ENCODE measurements around the gene SH3RF1. TPM values are rescaled to one million over a fixed set of nuclear protein-coding genes. Genes with fewer than 3 reads are reported as not detected.
"Not testable (repeated sequence)": the region's sequence is repeated elsewhere in the genome, so short reads cannot be mapped to it uniquely, and the experiment has no call there.

Gene SH3RF1
- total RNA-seq, 4 donors from 2014 or later = 5.9 to 41.2 (median 15.0) TPM

DNA sequence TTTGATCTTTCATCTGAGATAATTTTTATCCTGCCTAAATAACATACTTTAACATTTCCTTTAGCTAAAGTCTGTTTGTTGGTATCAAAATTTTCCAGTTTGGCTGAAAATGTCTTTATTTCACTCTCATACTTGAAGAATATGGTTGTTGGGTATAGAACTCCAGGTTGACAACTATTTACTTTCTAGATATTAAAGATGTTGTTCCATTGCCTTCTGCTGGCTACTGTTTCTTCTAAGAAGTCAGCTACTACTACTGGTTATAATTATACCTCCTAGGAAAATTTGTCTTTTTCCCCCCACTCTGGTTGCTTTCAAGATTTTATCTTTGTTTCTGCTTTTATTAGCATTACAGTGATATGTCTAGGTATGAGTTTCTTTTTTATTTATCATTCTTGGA is 75.7 kb downstream of the SH3RF1 start:
- no peak for TF ChIP-seq POLR2A (IDR thresholded peaks at IDR 0.05)
- TF ChIP-seq, protein P1, sequence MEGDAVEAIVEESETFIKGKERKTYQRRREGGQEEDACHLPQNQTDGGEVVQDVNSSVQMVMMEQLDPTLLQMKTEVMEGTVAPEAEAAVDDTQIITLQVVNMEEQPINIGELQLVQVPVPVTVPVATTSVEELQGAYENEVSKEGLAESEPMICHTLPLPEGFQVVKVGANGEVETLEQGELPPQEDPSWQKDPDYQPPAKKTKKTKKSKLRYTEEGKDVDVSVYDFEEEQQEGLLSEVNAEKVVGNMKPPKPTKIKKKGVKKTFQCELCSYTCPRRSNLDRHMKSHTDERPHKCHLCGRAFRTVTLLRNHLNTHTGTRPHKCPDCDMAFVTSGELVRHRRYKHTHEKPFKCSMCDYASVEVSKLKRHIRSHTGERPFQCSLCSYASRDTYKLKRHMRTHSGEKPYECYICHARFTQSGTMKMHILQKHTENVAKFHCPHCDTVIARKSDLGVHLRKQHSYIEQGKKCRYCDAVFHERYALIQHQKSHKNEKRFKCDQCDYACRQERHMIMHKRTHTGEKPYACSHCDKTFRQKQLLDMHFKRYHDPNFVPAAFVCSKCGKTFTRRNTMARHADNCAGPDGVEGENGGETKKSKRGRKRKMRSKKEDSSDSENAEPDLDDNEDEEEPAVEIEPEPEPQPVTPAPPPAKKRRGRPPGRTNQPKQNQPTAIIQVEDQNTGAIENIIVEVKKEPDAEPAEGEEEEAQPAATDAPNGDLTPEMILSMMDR (IDR thresholded peaks at IDR 0.05) = no peak
- Histone ChIP-seq H3K9me3 (no peaks in the 10 kb centered on the region), H3K27ac (no peak overlapping the region), H3K36me3 (no peaks in the 10 kb centered on the region), H3K4me3 (no peak overlapping the region), H3K27me3 (no peaks in the 10 kb centered on the region), H3K4me1 (no peaks in the 10 kb centered on the region)
- intact Hi-C loops (cut with DNase I; ENCODE audit: low total_unique reads) = no loop called here
- no peak for DNase-seq

DNA sequence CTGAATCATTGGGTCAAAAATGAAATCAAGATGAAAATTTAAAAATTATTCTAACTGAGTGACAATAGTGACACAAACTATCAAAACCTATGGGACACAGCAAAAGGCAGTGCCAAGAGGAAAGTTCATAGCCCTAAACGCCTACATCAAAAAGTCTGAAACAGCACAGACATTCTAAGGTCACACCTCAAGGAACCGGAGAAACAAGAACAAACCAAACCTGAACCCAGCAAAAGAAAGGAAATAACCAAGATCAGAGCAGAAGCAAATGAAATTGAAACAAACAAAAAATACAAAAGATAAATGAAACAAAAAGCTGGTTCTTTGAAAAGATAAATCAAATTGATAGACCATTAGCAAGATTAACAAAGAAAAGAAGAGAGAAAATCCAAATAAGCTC is 80.8 kb downstream of the SH3RF1 start:
- intact Hi-C loops (cut with DNase I; ENCODE audit: low total_unique reads); H3K27ac ChIP-seq: not testable (repeated sequence)

DNA sequence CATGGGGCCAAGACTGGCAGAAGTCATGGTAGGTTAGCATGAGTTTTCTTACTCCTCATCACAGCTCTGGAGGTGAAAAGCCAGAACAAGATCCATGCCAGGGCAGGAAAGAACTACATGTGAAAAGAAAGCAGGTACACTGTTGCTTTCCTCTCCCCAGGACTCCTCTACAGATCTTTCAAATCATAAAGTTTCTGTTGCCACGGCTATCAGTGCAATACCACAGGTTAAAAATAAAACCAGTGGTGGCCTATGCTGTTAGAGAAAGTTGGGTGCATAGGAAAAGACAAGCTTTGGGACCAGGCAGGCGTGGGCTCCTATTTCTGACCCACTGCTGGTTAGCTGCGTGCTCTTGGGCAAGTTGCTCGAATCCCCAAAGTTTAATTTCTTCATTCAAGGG is 81.4 kb downstream of the SH3RF1 start:
- no peak overlapping the region for H3K27ac ChIP-seq
- no peaks in the 10 kb centered on the region for H3K4me1 ChIP-seq
- no peaks in the 10 kb centered on the region for H3K9me3 ChIP-seq
- no peaks in the 10 kb centered on the region for H3K36me3 ChIP-seq
- DNase-seq = no peak
- H3K4me3 ChIP-seq = no peak overlapping the region
- TF ChIP-seq POLR2A (IDR thresholded peaks at IDR 0.05) = no peak
- TF ChIP-seq, protein P1 (IDR thresholded peaks at IDR 0.05) = no peak
- intact Hi-C loops (cut with DNase I; ENCODE audit: low total_unique reads) = no loop called here
- H3K27me3 ChIP-seq = no peaks in the 10 kb centered on the region

More for the DNA sequence above, 80.8 kb downstream of the SH3RF1 start:
- H3K4me1 ChIP-seq, H3K4me3 ChIP-seq, DNase-seq, H3K9me3 ChIP-seq, H3K27me3 ChIP-seq, H3K36me3 ChIP-seq: not testable (repeated sequence)

DNA sequence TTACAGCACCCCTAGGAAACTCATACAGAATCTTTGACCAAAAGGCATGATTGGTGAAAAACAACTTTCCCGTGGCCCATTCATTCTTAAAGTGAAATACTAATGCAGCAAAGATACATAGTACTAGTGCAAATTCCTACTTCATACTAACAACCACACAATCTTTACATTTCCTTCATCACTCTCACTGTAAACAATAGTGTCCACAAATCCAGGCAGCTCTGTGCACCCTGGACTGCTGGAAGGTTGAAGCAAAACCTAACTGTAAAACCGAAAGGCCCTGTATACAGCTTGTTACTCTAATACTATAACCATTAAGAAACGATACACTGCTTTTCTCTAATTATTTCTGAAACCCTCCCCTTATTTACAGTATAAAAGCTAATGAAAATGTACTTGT is 82.6 kb downstream of the SH3RF1 start:
- Histone ChIP-seq H3K27me3 (no peaks in the 10 kb centered on the region), H3K4me3 (no peak overlapping the region), H3K9me3 (no peaks in the 10 kb centered on the region), H3K36me3 (no peaks in the 10 kb centered on the region), H3K4me1 (no peaks in the 10 kb centered on the region), H3K27ac (no peak overlapping the region)
- intact Hi-C loops (cut with DNase I; ENCODE audit: low total_unique reads) = no loop called here
- no peak for DNase-seq
- TF ChIP-seq, protein P1 (IDR thresholded peaks at IDR 0.05) = no peak
- no peak for TF ChIP-seq POLR2A (IDR thresholded peaks at IDR 0.05)

DNA sequence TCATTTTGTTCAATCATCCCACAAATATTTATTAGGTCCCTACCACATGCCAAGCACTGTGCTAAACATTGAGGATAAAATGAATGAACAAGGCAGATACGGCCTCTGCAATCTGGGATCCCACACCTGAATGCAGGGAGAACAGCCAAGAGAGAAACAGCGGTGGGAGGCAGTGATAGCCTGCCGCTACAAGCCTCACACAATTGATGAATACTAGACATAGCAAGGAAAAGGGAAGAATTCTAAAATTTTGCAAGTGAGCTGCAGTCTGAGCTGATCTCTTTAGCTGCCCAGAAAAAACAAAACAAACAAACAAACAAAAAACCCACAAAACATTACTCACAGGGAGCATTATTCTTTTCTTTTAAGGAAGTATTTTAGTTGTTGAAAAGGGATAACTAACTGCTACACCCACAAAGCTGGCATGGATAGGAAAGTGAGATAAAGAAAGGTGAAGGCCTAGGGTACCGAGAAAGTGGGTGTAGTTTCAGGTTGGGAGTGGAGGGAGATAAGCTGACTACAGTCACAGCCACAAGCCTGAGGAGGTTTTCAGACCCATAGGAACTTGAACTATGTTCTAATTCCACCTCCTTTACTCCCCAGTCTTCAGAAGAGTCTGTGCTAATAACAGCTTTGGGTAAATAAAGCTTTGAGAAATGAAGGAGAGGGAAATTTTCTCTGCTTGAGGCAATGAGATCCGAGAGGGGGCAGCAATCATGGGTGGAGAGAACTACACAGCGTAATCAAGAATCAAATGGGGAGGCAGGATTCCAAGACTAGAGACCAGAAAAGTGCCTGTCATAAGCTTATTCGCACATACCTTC is 85.4 kb downstream of the SH3RF1 start:
- no peak overlapping the region for H3K4me3 ChIP-seq
- H3K27me3 ChIP-seq = no peaks in the 10 kb centered on the region
- TF ChIP-seq POLR2A (IDR thresholded peaks at IDR 0.05) = no peak
- TF ChIP-seq, protein P1 (IDR thresholded peaks at IDR 0.05) = no peak
- no peaks in the 10 kb centered on the region for H3K36me3 ChIP-seq
- DNase-seq = no peak
- H3K4me1 ChIP-seq = peaks cover 0 to 4% of the 10 kb centered on the region in 2 donors
- H3K9me3 ChIP-seq = no peaks in the 10 kb centered on the region
- intact Hi-C loops (cut with DNase I; ENCODE audit: low total_unique reads) = no loop called here
- no peak overlapping the region for H3K27ac ChIP-seq

Measured in uterus (tissue), 4 donors.